GM06990 (cell line): ENCODE measurements around the gene VIPR1.
A peak's percentile ranks its signal among the peaks of the same experiment; 100 is the strongest.

Experiments used
- DNase-seq: peaks from one replicate; pipeline ENCODE4 v3.0.0-alpha.2; 2011; ENCODE audit not compliant: insufficient read length; ENCODE audit errors: extremely low read depth
- H3K27me3 ChIP-seq: replicated peaks from 2 replicates; pipeline ENCODE4 v1.6.0; 2011; ENCODE audit warnings: low read length; ENCODE audit not compliant: control insufficient read depth, insufficient read depth
- H3K36me3 ChIP-seq: 2 replicates; pipeline ENCODE4 v1.5.1; 2011; ENCODE audit warnings: low read length; ENCODE audit not compliant: control insufficient read depth, insufficient read depth
- H3K4me3 ChIP-seq: replicated peaks from 2 replicates; pipeline ENCODE4 v1.5.1; 2011; ENCODE audit warnings: low read depth, mild to moderate bottlenecking, control low read depth, low read length
- TF ChIP-seq, protein P1 (sequence below): IDR thresholded peaks from 2 replicates; pipeline ENCODE4 v1.5.1; 2011; ENCODE audit warnings: low read length, control low read depth, mild to moderate bottlenecking, inconsistent platforms; ENCODE audit not compliant: insufficient read depth, poor library complexity, severe bottlenecking

VIPR1 gene

DNA sequence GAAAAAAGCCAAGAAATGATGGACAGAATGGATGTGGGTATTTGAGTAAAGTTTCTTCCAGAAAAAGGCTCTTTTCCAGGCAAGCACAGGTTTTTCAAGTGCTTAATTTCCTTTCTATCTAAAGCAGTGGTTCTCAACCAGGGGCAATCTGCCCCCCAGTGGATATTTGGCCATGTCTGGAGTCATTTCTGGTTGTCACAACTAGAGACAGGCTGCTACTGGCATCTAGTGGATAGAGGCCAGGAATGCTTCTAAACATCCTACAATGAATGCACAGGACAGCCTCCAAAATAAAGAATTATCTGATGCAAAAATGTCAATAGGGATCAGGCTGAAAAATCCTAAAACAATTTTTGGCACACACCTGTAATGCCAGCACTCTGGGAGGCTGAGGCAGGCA lies 55.4 kb downstream of the VIPR1 start:
- no peak for DNase-seq
- no peak overlapping the region for H3K4me3 ChIP-seq
- peaks cover 14% of the 10 kb centered on the region for H3K36me3 ChIP-seq
- no peaks in the 10 kb centered on the region for H3K27me3 ChIP-seq
- TF ChIP-seq, protein P1, sequence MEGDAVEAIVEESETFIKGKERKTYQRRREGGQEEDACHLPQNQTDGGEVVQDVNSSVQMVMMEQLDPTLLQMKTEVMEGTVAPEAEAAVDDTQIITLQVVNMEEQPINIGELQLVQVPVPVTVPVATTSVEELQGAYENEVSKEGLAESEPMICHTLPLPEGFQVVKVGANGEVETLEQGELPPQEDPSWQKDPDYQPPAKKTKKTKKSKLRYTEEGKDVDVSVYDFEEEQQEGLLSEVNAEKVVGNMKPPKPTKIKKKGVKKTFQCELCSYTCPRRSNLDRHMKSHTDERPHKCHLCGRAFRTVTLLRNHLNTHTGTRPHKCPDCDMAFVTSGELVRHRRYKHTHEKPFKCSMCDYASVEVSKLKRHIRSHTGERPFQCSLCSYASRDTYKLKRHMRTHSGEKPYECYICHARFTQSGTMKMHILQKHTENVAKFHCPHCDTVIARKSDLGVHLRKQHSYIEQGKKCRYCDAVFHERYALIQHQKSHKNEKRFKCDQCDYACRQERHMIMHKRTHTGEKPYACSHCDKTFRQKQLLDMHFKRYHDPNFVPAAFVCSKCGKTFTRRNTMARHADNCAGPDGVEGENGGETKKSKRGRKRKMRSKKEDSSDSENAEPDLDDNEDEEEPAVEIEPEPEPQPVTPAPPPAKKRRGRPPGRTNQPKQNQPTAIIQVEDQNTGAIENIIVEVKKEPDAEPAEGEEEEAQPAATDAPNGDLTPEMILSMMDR, result peak; percentile 18

DNA sequence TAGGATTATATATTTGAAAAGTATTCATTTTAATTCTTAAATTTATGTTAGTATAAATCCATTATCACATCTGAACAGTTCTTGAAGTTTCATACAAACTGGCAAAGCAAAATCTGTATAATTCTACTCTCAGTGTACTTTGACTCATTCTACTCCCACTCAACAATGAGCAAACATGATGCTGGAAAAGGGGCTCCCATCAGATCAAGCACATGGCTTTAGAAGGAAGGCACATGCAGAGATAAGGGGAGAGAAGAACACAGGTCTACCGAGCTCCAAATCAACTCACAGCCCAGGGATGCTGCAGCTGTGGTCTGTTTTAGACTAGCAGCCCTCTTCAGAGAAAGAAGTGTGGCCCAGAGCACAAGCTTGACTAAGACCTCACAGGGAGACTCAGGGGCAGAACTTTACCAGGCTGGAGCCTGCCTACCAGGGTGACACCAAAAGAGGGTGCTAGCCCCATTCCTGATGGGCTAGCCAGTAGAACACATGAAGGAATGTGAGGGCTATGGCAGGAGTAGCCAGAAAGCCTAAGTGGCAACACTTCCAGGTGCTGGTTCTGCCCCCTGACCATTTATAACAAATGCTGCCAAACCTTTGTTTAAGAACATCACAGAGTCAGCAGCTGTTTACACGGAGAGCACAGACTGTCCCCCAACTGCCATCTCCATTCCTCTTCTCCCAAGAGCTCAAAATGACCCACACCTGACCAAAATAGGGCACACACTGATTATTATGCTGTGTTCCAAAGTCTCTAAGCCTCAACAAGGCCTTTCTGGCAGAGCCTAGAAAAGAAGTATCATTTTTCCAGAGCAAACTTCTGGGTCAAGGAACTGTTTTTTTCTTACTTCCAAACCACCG lies 59.8 kb downstream of the VIPR1 start:
- TF ChIP-seq, protein P1, result no peak
- DNase-seq, result no peak
- no peak overlapping the region for H3K4me3 ChIP-seq
- H3K36me3 ChIP-seq, result peaks cover 10% of the 10 kb centered on the region
- H3K27me3 ChIP-seq, result no peaks in the 10 kb centered on the region

DNA sequence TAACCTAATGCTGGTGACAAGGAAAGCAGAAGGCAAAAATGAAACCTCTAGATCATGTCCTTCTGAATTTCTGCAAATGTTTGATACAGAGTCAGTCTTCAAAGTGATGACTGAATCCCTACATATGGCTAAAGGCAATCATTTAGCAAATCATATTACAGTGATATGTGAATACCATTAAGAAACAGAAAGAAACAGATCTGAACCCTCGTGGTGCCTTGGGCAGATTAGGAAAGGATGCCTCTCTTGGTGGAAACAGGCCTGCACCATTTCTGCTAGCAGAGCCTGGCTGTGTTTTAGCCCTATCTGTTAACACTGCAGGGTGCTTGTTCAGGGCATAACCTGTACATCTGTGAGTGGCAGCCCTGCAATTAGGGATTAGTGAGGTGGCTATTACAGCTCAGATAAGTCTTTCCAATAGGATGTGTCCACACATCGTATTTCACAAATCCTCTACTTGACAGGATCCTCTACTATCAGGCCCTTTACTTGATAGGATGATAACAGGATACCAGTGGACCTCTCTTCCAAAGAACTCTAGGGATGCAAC lies 67.2 kb downstream of the VIPR1 start:
- no peak for DNase-seq
- Histone ChIP-seq H3K4me3 (no peak overlapping the region), H3K27me3 (no peaks in the 10 kb centered on the region), H3K36me3 (peaks cover 5% of the 10 kb centered on the region)
- TF ChIP-seq, protein P1, result no peak

DNA sequence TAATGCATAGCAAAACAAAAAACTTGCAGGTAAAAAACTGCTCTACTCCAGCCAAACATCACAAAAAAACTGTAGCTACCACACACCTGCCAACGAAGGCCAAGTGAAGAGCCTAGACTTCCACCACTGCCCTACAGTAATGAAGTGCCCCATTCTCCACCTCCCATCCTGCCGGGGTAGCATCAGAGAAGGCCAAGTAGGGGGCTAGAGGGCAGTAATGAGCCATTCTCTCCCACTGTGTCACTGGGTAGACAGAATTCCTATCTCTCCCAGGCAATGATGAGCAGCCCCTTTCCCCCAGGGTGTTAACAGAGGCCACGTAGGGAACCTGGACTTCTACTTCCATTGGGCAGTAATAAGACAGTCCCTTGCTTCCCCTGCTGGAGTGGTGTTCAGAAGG lies 69.8 kb downstream of the VIPR1 start:
- Histone ChIP-seq H3K27me3 (no peaks in the 10 kb centered on the region), H3K36me3 (peaks cover 1% of the 10 kb centered on the region), H3K4me3 (no peak overlapping the region)
- TF ChIP-seq, protein P1, result peak; percentile 84
- no peak for DNase-seq

DNA sequence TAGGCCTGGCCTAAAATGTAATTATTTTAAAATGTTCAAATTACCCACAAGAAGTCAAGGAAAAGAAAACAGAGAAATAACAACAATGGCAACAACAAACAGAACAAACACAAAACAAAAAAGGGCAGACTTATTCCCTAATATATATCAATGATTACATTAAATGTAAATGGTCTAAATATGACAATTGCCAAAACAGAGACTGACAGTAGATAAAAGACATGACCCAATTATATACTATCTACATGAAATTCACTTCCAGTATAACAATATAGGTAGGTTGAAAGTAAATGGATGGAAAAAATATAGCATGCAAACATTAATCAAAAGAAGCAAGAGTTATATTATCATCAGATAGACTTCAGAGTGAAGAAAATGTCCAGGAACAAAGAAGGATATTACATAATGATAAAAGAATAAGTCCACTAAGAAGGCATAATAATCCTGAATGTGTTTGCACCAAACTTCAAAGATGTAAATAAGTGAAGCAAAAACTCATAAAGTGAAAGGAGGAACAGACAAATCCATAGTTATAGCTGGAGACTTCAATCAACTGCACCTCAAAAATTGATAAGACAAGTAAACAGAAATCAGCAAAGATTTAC lies 72.8 kb downstream of the VIPR1 start:
- H3K36me3 ChIP-seq, result peaks cover 1% of the 10 kb centered on the region
- H3K27me3 ChIP-seq, result no peaks in the 10 kb centered on the region
- no peak overlapping the region for H3K4me3 ChIP-seq
- TF ChIP-seq, protein P1, result no peak
- no peak for DNase-seq
